Breast epithelium (tissue), 4 donors: Measurements from ENCODE around the gene F10. TPM values are rescaled to one million over a fixed set of nuclear protein-coding genes. Genes with fewer than 3 reads are reported as not detected.

Experiments used
- DNase-seq, 2 donors: peaks; one replicate each; pipeline ENCODE4 v3.0.0-alpha.2; 2019; ENCODE audit warnings: low spot score in 2 of 2
- H3K27ac ChIP-seq, 2 donors: fragments of 200-600 bp; sonication (generic) in 1 of 2; one replicate each; pipeline ENCODE4 v1.5.1; 2016 to 2019; ENCODE audit warnings: mild to moderate bottlenecking in 1 of 2
- H3K27me3 ChIP-seq, 2 donors: fragments of 200-600 bp; sonication (generic) in 1 of 2; one replicate each; pipeline versions ENCODE4 v1.5.1 to v1.6.0; 2017 to 2019; ENCODE audit warnings: control low read depth in 1 of 2, mild to moderate bottlenecking in 1 of 2
- H3K36me3 ChIP-seq: fragments of 200-600 bp; one replicate; pipeline ENCODE4 v1.5.1; 2019
- H3K4me1 ChIP-seq, 2 donors: fragments of 200-600 bp; sonication (generic); one replicate each; pipeline ENCODE4 v1.5.1; 2016 to 2019; ENCODE audit warnings: control low read depth in 1 of 2
- H3K4me3 ChIP-seq, 3 donors: fragments of 200-600 bp; sonication (generic); 1 replicate in 2 of 3; 2 replicates in 1 of 3; pipeline ENCODE4 v1.5.1; 2016 to 2019; ENCODE audit warnings: mild to moderate bottlenecking in 3 of 3, moderate library complexity in 2 of 3
- H3K9me3 ChIP-seq, 2 donors: fragments of 200-600 bp; sonication (generic) in 1 of 2; one replicate each; pipeline ENCODE4 v1.5.1; 2016 to 2019; ENCODE audit warnings: control low read depth in 1 of 2
- CTCF ChIP-seq, 3 donors: fragments of 450-650 bp; IDR thresholded peaks; one replicate each; pipeline ENCODE4 v1.5.1; 2016 to 2017; ENCODE audit warnings: antibody characterized with exemption in 3 of 3, mild to moderate bottlenecking in 3 of 3, moderate library complexity in 3 of 3
- POLR2A ChIP-seq: fragments of 450-650 bp; IDR thresholded peaks from one replicate; pipeline ENCODE4 v1.6.1; 2016; ENCODE audit warnings: antibody characterized with exemption, mild to moderate bottlenecking, moderate library complexity
- POLR2AphosphoS5 ChIP-seq, 3 donors: sonication (generic); formaldehyde crosslinking; IDR thresholded peaks; one replicate each; pipeline ENCODE4 v1.6.1; 2017; ENCODE audit warnings: antibody characterized with exemption in 3 of 3
- intact Hi-C: fragments of 100-400 bp; cut with DNase I; formaldehyde crosslinking; loops from one replicate; pipeline ENCODE4 v1.15.1; 2023; ENCODE audit warnings: low total_unique reads
- total RNA-seq, 3 donors: library from RNA; depleted of rRNA; stranded (reverse); fragments of >200 nt; gene quantifications; one replicate each; pipeline ENCODE4 v1.1.0, GENCODE V29; 2016

The F10 gene
- total RNA-seq, 3 donors from 2014 or later, result 5.1 to 63.2 (median 8.2) TPM

GRCh38 chr13:113178070-113178895, 55.7 kb downstream of the F10 start:
- TF ChIP-seq POLR2A, result no peak
- TF ChIP-seq CTCF (IDR thresholded peaks at IDR 0.05), result no peak
- no peak for TF ChIP-seq POLR2AphosphoS5 (IDR thresholded peaks at IDR 0.05)
- H3K4me1 ChIP-seq, result no peaks in the 10 kb centered on the region
- no peak for DNase-seq
- H3K27me3 ChIP-seq, result no peaks in the 10 kb centered on the region
- H3K36me3 ChIP-seq, result peaks cover 19% of the 10 kb centered on the region
- no peaks in the 10 kb centered on the region for H3K9me3 ChIP-seq
- H3K27ac ChIP-seq, result no peak overlapping the region
- no peak overlapping the region for H3K4me3 ChIP-seq
- intact Hi-C loops, result no loop called here

- H3K27ac ChIP-seq, result no peak overlapping the region
- TF ChIP-seq POLR2A (no peak), POLR2AphosphoS5 (IDR thresholded peaks at IDR 0.05) (no peak), CTCF (IDR thresholded peaks at IDR 0.05) (no peak)
- H3K4me3 ChIP-seq, result no peak overlapping the region
- H3K9me3 ChIP-seq, result no peaks in the 10 kb centered on the region
- H3K27me3 ChIP-seq, result no peaks in the 10 kb centered on the region
- DNase-seq, result no peak
- no peaks in the 10 kb centered on the region for H3K4me1 ChIP-seq
- intact Hi-C loops, result no loop called here
- peaks cover 19% of the 10 kb centered on the region for H3K36me3 ChIP-seq
Observed at GRCh38 chr13:113178896-113179167, 56.2 kb downstream of the F10 start.

- Histone ChIP-seq H3K27me3 (no peaks in the 10 kb centered on the region), H3K36me3 (peaks cover 19% of the 10 kb centered on the region), H3K27ac (no peak overlapping the region), H3K4me3 (no peak overlapping the region), H3K9me3 (no peaks in the 10 kb centered on the region), H3K4me1 (no peaks in the 10 kb centered on the region)
- no peak for DNase-seq
- intact Hi-C loops, result no loop called here
- TF ChIP-seq CTCF (IDR thresholded peaks at IDR 0.05) (no peak), POLR2A (no peak), POLR2AphosphoS5 (IDR thresholded peaks at IDR 0.05) (no peak)
Observed at GRCh38 chr13:113179374-113180230, 57.0 kb downstream of the F10 start.

GRCh38 chr13:113182046-113182445, 59.4 kb downstream of the F10 start:
- no peak overlapping the region for H3K4me3 ChIP-seq
- no peak for DNase-seq

More at GRCh38 chr13:113182046-113182445, 59.4 kb downstream of the F10 start:
- H3K36me3 ChIP-seq, result peaks cover 16% of the 10 kb centered on the region
- H3K4me1 ChIP-seq, result no peaks in the 10 kb centered on the region
- H3K27me3 ChIP-seq, result no peaks in the 10 kb centered on the region
- no peak for TF ChIP-seq POLR2AphosphoS5 (IDR thresholded peaks at IDR 0.05)
- no peak for TF ChIP-seq POLR2A
- no peak for TF ChIP-seq CTCF (IDR thresholded peaks at IDR 0.05)
- H3K27ac ChIP-seq, result no peak overlapping the region
- intact Hi-C loops, result no loop called here
- H3K9me3 ChIP-seq, result no peaks in the 10 kb centered on the region
